Tibial nerve (tissue), 3 donors: ENCODE measurements around the gene RGS1.

ENCODE experiments used
- CTCF ChIP-seq, 5 experiments: fragments of 200-600 bp in 3 of 5; fragments of 450-650 bp in 2 of 5; sonication (generic) in 3 of 5; IDR thresholded peaks; one replicate each; pipeline ENCODE4 v1.5.1; 2016 to 2019; ENCODE audit warnings: antibody characterized with exemption in 5 of 5, mild to moderate bottlenecking in 3 of 5, moderate library complexity in 2 of 5
- POLR2A ChIP-seq, 2 donors: fragments of 450-650 bp; IDR thresholded peaks; one replicate each; pipeline ENCODE4 v1.6.1; 2017; ENCODE audit warnings: antibody characterized with exemption in 2 of 2, mild to moderate bottlenecking in 2 of 2, moderate library complexity in 2 of 2

- TF ChIP-seq CTCF (IDR thresholded peaks at IDR 0.05) (no peak), POLR2A (IDR thresholded peaks at IDR 0.05) (peak; percentile 42 to 47)
Measured at GRCh38 chr1:192575499-192576189, at the start of gene RGS1.
